ENCODE measurements around the gene SH2D3A. TPM values are rescaled to one million over a fixed set of nuclear protein-coding genes. Genes with fewer than 3 reads are reported as not detected.
A peak's percentile ranks its signal among the peaks of the same experiment; 100 is the strongest.

Gene SH2D3A
- total and polyA plus RNA-seq, 2 of the 8 experiments (the other 6 are each of a cell fraction or from before 2014, with no cell fraction given) = 14.5 to 22.1 TPM

DNA sequence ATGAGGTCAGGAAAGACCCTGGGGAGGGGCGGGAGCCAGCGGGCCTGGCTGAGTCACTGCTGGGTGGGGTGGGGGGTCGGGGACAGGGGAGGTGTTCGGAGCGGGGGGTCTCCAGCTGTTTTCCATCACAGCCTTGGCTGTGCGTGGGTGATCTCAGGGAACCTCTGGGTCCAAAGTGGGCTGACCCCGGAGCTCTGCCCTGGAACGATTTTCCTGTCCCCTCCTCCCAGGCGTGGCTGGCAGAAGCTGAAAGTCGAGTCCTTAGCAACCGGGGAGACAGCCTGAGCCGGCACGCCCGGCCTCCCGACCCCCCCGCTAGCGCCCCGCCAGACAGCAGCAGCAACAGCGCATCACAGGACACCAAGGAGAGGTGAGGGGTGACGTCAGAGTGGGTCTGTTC is 17.2 kb downstream of the SH2D3A start:
- Histone ChIP-seq H2BK5ac (ENCODE audit: low read depth, low read length) (no peak overlapping the region), H2BK120ac (replicated peaks; ENCODE audit: low read depth, low read length) (no peak overlapping the region), H3K79me2 (ENCODE audit: control insufficient read depth in 1 of 2, insufficient read depth in 2 of 2, low read length in 2 of 2) (no peaks in the 10 kb centered on the region), H4K8ac (ENCODE audit: extremely low read depth, insufficient read depth, low read length) (peak overlapping the region; percentile 17; the same call in 1 of the 2 replicates), H3K9me3 (ENCODE audit: insufficient read depth in 2 of 2, low read depth in 1 of 2, low read length in 1 of 2) (no peaks in the 10 kb centered on the region), H4K91ac (replicated peaks; ENCODE audit: insufficient read length, low read length) (no peak overlapping the region), H4K20me1 (replicated peaks in 1 of 2; ENCODE audit: control insufficient read depth in 1 of 2, insufficient read depth in 2 of 2, low read length in 2 of 2) (peaks cover 0 to 3% of the 10 kb centered on the region in 2 experiments), H2AFZ (ENCODE audit: low read length) (no peak overlapping the region), H3K56ac (replicated peaks; ENCODE audit: insufficient read length, low read depth, low read length) (no peak overlapping the region), H3K23ac (ENCODE audit: insufficient read length) (no peak overlapping the region), H2BK12ac (ENCODE audit: low read depth, low read length) (no peak overlapping the region), H3K4me3 (ENCODE audit: extremely low read depth in 1 of 4, insufficient read depth in 2 of 4, low read depth in 3 of 4, low read length in 4 of 4) (no peak overlapping the region), H3K79me1 (ENCODE audit: low read depth, low read length) (no peaks in the 10 kb centered on the region), H2BK15ac (ENCODE audit: low read length) (no peak overlapping the region), H4K5ac (ENCODE audit: insufficient read length, low read depth, low read length) (no peak overlapping the region), H3K4me1 (replicated peaks in 1 of 4; ENCODE audit: control insufficient read depth in 3 of 4, insufficient read depth in 4 of 4, low read length in 3 of 4) (peaks cover 0 to 7% (median 5%) of the 10 kb centered on the region in 4 experiments; a peak in 6 of 7 replicates), H2AK5ac (ENCODE audit: low read depth, low read length) (no peak overlapping the region), H3K4ac (replicated peaks; ENCODE audit: insufficient read length, low read depth, low read length) (no peak overlapping the region), H3K27ac (ENCODE audit: low read depth, low read length) (no peak overlapping the region), H3K4me2 (ENCODE audit: insufficient read depth in 1 of 2, low read depth in 2 of 2, low read length in 2 of 2) (no peak overlapping the region), H3K36me3 (ENCODE audit: control insufficient read depth in 2 of 4, insufficient read depth in 4 of 4, low read length in 3 of 4) (peaks cover 25 to 68% (median 46%) of the 10 kb centered on the region in 4 experiments), H3K14ac (ENCODE audit: insufficient read length) (no peak overlapping the region), H3K18ac (ENCODE audit: extremely low read depth, low read length) (no peak overlapping the region), H2BK20ac (ENCODE audit: low read length) (no peak overlapping the region), H3K9ac (replicated peaks in 1 of 4; ENCODE audit: extremely low read depth in 1 of 4, low read depth in 3 of 4, low read length in 3 of 4) (no peak overlapping the region), H3K23me2 (ENCODE audit: low read depth, low read length) (peaks cover 2% of the 10 kb centered on the region; the same call in 1 of the 2 replicates), H3K27me3 (replicated peaks in 1 of 4; ENCODE audit: control insufficient read depth in 3 of 4, extremely low read depth in 1 of 4, insufficient read depth in 3 of 4, low read length in 3 of 4) (no peaks in the 10 kb centered on the region)
- WGBS, 2 experiments (ENCODE audit: extremely low coverage in 1 of 2, insufficient coverage in 1 of 2, insufficient read length in 1 of 2, insufficient replicate concordance in 2 of 2, low coverage in 1 of 2, low lambda C conversion rate in 2 of 2, missing lambda C conversion rate in 1 of 2) = 96% methylated on average over 11 of the region's 20 CpGs; no CpG with 5 or more reads in 1 of the 2 experiments
- ChIA-PET CTCF (ENCODE audit: partially characterized antibody) (interaction anchor here (0.6 kb wide), 1 partner anchor 15 kb away, joined by 3 read pairs; no protein-coding TSS in a partner anchor), POLR2A (ENCODE audit: partially characterized antibody) (interaction anchor here (0.6 to 8.0 kb wide), 4 partner anchors 10 to 227 kb away, joined by 3 to 110 read pairs (median 4); partner anchors contain the start of genes GPR108 and TRIP10)
- TF ChIP-seq KDM1A (IDR thresholded peaks at IDR 0.05; ENCODE audit: borderline replicate concordance, low read length) (no peak), POU5F1 (IDR thresholded peaks at IDR 0.05; ENCODE audit: low read depth, low read length) (no peak), POLR2AphosphoS5 (IDR thresholded peaks at IDR 0.05; ENCODE audit: low read depth, low read length) (no peak)
- TF ChIP-seq, protein P1, sequence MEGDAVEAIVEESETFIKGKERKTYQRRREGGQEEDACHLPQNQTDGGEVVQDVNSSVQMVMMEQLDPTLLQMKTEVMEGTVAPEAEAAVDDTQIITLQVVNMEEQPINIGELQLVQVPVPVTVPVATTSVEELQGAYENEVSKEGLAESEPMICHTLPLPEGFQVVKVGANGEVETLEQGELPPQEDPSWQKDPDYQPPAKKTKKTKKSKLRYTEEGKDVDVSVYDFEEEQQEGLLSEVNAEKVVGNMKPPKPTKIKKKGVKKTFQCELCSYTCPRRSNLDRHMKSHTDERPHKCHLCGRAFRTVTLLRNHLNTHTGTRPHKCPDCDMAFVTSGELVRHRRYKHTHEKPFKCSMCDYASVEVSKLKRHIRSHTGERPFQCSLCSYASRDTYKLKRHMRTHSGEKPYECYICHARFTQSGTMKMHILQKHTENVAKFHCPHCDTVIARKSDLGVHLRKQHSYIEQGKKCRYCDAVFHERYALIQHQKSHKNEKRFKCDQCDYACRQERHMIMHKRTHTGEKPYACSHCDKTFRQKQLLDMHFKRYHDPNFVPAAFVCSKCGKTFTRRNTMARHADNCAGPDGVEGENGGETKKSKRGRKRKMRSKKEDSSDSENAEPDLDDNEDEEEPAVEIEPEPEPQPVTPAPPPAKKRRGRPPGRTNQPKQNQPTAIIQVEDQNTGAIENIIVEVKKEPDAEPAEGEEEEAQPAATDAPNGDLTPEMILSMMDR (IDR thresholded peaks at IDR 0.05; ENCODE audit: control extremely low read depth in 1 of 3, insufficient read depth in 1 of 3, low read depth in 1 of 3, low read length in 3 of 3) = no peak
- FAIRE-seq (no peak), DNase-seq (ENCODE audit: low read depth in 1 of 2, low spot score in 2 of 2) (no peak)

All from H1 (cell line).